Activated CD4-positive, CD25-positive, alpha-beta regulatory T cell treated with anti-CD3 and anti-CD28 coated beads, Interleukin-2, amount 50 U/mL, for 72 hours (primary cell): Measurements from ENCODE around the gene NAV2.

Experiments used
- DNase-seq: peaks from one replicate; pipeline ENCODE4 v3.0.0; 2021

The NAV2 gene

DNA sequence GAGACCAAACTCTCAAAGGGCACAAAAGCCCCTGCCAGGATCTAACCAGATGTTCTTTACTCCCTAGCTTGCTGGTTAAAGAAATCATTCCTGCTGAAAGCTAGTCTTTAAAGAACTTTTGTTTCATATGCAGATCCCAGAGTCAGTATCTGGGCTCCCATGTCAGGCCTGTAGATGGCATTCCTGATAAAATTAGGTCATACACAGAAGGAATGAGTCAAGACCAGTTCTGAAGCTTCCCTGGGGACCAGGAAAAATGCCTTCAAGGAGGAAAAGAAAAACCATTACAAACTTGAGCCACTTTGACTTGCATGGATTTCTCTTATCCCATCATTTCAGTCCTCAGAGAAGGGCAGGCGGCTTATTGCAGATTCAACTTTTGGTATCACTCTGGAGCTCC is 441.7 kb downstream of the NAV2 start:
- DNase-seq = no peak

DNA sequence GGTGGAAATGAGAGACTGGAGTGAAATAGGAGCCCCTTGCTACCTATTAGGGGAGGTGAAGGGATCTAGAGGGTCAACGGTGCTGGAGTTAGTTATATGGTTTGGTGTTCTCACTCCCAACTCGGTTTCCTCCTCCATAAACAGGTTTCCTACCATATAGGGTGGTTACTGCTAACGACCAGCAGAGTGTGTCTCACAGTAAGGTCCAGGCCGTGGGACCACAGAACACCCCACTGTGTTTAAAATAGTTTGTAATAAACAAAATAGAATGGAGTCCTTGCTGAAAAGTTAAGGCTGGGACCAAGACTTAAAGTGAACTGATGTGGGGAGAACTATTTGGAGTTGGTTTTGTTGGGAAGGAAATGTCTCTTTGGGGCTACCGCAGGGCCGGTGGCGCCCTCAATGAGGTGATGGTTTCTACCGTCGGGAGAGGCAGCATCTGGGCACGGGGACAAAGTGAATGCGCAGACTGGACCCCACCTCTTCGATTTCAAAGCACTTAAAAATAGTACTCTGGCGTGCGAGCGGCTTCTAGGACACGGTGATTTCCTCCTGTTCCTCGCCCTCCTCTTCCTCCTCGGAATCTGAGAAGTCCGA is 443.1 kb downstream of the NAV2 start:
- no peak for DNase-seq

DNA sequence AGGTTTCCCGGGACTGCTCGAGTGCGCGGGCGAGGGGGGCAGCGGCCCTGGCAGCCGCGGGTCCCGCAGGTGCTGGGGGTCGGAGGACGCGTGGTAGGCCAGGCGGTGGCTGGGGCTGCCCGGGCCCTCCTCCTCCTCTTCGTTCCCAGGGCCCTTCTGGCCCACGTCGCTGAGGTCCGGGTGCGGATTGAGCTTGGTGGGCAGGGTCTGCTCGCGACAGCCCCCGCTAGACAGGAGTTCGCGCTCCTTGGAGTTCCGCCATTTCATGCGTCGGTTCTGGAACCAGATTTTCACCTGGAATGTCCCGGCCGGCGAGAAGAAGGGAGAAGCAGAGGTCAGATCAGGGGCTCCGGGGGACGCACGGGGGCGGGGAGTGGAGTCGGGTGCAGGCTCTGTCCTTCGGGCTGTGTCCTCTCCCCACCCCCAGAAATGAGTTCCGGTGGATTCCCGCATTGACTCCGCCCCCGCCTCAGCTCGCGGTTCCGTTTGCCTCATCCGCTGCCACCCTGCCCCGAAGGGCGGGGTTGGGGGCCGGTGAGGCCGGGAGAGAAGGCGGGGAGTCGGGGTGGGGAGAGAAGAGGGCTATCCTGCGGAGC is 443.7 kb downstream of the NAV2 start:
- no peak for DNase-seq

- DNase-seq = no peak
These were observed 444.4 kb downstream of the NAV2 start for GRCh38 chr11:20156876-20157613.

- no peak for DNase-seq
These were observed 445.1 kb downstream of the NAV2 start for GRCh38 chr11:20157728-20158127.

DNA sequence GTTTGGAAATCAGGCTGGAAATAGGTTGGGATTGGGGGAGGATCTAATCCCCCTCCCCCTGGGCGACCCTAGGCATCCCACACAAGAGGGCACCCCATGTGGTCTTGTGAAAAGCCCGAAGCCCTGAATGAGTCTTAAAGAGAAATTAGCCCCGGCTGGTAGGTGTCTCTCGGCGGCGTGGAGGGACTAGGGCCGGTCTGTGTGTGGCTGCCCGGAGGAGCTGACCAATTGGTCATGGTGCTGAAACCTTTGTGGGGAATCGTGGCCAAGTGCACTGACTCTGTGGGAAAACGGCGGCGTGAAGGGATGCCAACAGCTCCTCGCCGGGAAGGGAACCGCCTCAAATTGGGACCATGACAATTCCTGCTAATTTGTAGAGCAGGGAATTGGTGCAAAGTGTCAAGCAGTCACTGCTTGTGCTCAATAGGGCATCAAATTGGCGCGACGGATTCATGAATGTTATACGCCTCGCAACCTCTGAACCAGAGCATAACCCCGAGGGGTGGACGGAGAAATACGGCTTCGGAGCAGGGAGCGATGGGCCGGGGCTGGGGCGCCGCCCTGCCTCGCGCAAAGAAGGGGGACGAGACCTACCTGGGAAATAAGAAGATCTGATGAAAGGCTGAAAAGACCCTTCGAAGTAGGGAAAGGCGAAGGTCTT is 446.1 kb downstream of the NAV2 start:
- no peak for DNase-seq

GRCh38 chr11:20159466-20160381 is 447.1 kb downstream of the NAV2 start:
- DNase-seq = no peak

DNA sequence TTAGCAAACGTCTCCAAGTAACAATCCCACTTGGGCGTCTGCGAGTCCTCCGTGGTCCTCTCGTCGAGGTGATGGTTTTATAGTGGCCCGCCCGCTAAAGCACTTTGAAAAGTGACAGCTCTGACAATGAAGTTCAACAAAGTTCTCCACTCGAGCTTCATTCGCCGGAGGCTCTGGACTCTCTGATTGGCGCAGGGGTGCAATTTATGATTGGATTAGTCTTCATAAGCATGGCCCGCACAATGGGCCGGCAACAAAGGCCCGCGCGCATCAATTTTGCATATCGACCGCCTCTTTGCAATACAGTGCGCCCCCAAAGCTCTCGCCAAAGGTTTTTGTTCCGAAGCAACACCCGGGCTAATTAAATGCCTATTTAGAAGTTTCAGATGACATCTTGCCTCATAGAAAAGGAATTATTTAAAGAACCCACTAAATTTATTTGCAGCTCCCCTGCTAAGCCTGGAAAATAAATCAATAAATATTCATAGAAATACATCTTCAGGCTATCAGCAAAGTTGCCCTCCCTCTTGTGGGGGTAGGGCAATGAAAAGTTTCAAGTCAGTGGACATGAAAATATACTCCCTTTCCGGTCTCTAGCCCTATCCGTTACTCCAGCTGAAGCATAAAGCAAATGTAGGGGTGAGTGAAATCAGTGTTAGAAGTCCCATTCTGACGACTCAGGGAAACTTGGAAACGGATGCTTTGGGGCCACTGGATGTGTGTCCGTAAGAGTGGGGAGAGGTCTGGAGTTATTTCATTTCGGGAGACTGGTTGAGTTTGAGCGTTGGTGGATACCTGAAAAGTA is 448.0 kb downstream of the NAV2 start, which contains the start of gene DBX1:
Gene DBX1 (minus strand): TSS at position 51 of the 805 bp plus-strand sequence. CDS start 151 bp downstream, outside the sequence.
- DNase-seq = no peak

GRCh38 chr11:20161230-20161918 is 448.7 kb downstream of the NAV2 start:
- DNase-seq = no peak

DNA sequence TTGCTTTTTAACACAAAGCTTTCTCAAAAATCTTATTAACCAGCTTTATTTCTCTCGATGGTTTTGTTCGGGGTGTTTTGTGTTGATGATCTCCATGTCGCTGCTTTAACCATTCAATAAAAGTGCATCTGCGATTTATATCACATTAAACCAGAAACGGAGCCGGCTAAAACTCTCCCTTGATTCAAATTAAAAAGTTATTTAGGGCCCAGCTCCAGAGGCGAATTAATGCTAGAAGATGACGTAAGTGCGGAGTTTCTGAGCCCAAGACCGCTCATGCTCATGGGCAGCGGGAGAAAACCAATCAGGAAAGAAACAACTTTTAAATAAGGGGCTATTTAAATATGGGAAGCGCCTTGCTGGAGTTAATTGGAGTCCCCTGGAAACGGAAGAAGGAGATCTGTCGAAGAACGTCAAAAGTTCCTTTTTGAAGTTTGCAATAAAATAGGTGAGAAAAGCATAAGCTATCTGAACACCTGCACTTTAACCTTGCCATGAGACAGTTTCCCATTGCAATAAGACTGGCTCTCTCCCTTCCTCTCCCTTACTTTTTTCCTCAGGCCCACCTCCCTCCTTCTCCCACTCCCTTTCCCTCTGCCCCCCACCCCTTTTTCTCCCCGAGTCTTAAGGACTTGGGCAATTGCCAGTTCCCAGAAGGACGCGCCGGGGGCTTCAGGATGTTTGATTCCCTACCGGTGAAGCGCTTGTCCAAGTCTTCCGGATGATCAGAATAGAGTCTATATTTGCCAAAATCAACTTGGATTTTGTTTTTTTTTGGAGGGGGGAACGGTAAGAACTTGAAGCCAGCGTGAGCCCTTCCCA is 449.5 kb downstream of the NAV2 start:
- DNase-seq = no peak

DNA sequence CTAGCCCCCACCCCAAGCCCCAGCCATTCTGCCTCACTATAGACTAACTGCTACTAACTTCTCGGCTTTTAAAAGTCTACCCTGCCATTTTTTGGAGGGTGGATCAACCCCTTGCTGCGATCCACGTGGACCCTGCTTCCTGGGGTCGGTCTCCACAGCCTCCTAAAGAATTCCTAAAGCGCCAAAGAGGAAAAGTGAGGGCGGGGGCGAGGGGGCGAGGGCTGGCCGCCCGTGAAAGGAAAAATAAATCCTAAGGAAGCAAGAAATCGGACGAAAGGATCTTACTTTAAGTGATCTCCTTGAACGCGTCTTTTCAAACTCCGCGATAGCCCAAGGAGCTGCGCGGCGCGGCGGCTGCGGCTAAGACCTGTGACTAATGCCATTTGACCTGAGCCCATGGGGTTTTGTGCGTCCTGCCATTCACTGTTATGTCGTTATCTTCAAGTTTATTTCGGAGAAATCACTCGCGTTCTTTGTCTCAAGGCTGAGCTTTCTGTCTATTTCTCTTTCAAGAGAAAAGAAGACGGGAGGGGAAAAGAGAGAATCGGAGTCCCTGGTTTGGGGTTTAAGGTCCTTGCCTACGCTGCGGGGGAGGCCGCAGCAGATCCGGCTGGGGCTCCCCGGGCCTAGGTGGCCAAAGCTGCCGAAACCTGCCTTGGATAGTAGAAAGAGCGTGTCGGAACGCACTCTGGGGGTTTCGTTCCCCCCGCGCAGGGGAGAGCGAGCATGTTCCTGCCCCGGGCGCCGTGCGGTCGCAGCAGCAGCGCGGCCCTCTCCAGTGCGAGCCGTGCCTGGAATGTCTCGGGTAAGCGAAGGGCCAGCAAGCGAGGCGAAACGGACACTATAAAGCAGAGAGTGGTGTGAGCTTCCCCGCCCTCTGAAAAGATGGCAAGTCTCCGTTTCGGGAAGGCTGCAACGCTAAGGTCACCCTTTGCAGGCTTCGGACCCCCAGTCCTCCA is 450.5 kb downstream of the NAV2 start:
- DNase-seq = no peak

DNA sequence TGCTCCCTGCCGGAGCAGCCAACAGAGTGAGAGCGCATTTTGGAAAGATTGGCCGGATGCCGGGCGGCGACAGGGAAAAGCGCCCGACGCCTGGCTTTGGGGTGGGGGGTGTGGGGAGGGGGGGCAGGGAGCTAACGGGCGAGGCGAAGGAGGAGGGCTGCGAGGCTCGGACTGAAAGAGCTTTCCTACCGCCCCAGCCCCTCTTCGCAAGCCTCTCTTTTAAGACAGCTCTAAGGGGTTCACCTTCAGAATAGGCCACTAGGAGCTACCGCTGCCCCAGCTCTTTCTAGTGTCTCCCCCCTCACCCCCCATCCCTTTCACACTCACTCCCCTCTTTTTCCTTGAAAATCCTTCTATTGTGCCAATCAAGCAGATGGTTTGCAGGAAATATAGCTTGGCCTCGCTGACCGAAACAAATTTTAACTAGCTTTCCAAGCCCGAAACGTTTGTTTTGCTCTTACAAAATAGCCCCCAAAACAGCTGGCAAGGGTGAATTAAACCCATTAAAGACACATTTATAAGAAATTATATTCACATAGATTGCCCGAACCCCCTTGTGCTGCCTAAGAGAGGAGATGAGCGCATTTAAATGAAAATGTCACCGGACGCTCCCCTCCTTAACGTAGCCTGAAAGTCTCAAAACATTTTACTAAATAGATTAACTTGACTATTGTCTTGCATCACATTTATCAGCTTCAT is 451.3 kb downstream of the NAV2 start:
- DNase-seq = no peak
